HL-60 (cell line): ENCODE data around the gene ZNF8.

Experiments
- DNase-seq, 2 experiments: peaks; one replicate each; pipeline ENCODE4 v3.0.0-alpha.2; 2010 to 2020; ENCODE audit warnings: low read depth in 1 of 2, low spot score in 1 of 2
- H3K27ac ChIP-seq: fragments of 250-450 bp; sonication (Bioruptor Pico); replicated peaks from 2 replicates; pipeline ENCODE4 v1.5.1; 2020; ENCODE audit warnings: mild to moderate bottlenecking, moderate library complexity
- H3K27me3 ChIP-seq: fragments of 250-450 bp; sonication (Bioruptor Pico); 2 replicates; pipeline ENCODE4 v1.5.1; 2021; ENCODE audit warnings: mild to moderate bottlenecking, moderate library complexity; ENCODE audit not compliant: insufficient read depth, poor library complexity, severe bottlenecking
- H3K4me3 ChIP-seq: replicated peaks from 2 replicates; pipeline ENCODE4 v1.5.1; 2011; ENCODE audit warnings: mild to moderate bottlenecking, control low read depth, low read length; ENCODE audit not compliant: insufficient read depth
- CTCF ChIP-seq: IDR thresholded peaks from one replicate; pipeline ENCODE4 v1.5.1; 2011; ENCODE audit warnings: low read length, control low read depth, inconsistent platforms; ENCODE audit not compliant: insufficient read depth
- GABPA ChIP-seq: IDR thresholded peaks from 2 replicates; pipeline ENCODE4 v1.6.1; 2012; ENCODE audit warnings: low read depth
- POLR2AphosphoS5 ChIP-seq: IDR thresholded peaks from 2 replicates; pipeline ENCODE4 v1.6.1; 2012; ENCODE audit warnings: low read depth
- REST ChIP-seq: IDR thresholded peaks from 2 replicates; pipeline ENCODE4 v1.6.1; 2012; ENCODE audit warnings: low read depth; ENCODE audit not compliant: insufficient replicate concordance
- SPI1 ChIP-seq: IDR thresholded peaks from 2 replicates; pipeline ENCODE4 v1.6.1; 2012; ENCODE audit warnings: low read depth, mild to moderate bottlenecking, borderline replicate concordance

Gene ZNF8

GRCh38 chr19:58311345-58311865 is 32.6 kb downstream of the ZNF8 start:
- H3K27me3 ChIP-seq, result no peaks in the 10 kb centered on the region
- H3K27ac ChIP-seq, result no peak overlapping the region
- DNase-seq, result no peak
- H3K4me3 ChIP-seq, result no peak overlapping the region
- TF ChIP-seq REST (no peak), CTCF (no peak), POLR2AphosphoS5 (no peak), SPI1 (no peak), GABPA (no peak)

GRCh38 chr19:58315580-58315979 is 36.8 kb downstream of the ZNF8 start:
- Histone ChIP-seq H3K27ac (no peak overlapping the region), H3K27me3 (no peaks in the 10 kb centered on the region), H3K4me3 (no peak overlapping the region)
- no peak for DNase-seq
- no peak for TF ChIP-seq CTCF
- TF ChIP-seq SPI1, result no peak
- no peak for TF ChIP-seq POLR2AphosphoS5
- no peak for TF ChIP-seq REST
- TF ChIP-seq GABPA, result no peak

GRCh38 chr19:58317476-58318072 is 38.8 kb downstream of the ZNF8 start:
- TF ChIP-seq CTCF (no peak), SPI1 (no peak), REST (peak; percentile 97)
- DNase-seq, result no peak
- Histone ChIP-seq H3K4me3 (no peak overlapping the region), H3K27me3 (no peaks in the 10 kb centered on the region), H3K27ac (no peak overlapping the region)
